ENCODE results near the gene USP3.
"Not testable (repeated sequence)": the region's sequence is repeated elsewhere in the genome, so short reads cannot be mapped to it uniquely, and the experiment has no call there.

GRCh38 chr15:63617627-63618026 lies 113.2 kb downstream of the USP3 start:
- not testable (repeated sequence) for TF ChIP-seq CTCF, POLR2AphosphoS5 (IDR thresholded peaks at IDR 0.05)

Data from esophagus muscularis mucosa (tissue), 3 donors.